GM19463 (cell line): ENCODE results near the gene MAP2K7.
"Not testable (repeated sequence)": the region's sequence is repeated elsewhere in the genome, so short reads cannot be mapped to it uniquely, and the experiment has no call there.

Experiments used
- ATAC-seq: cut with Tn5 transposase; IDR thresholded peaks from one replicate; pipeline ENCODE4 v1.9.1; 2021; ENCODE audit warnings: mild to moderate bottlenecking, moderate library complexity; ENCODE audit not compliant: unreplicated experiment

MAP2K7 gene

DNA sequence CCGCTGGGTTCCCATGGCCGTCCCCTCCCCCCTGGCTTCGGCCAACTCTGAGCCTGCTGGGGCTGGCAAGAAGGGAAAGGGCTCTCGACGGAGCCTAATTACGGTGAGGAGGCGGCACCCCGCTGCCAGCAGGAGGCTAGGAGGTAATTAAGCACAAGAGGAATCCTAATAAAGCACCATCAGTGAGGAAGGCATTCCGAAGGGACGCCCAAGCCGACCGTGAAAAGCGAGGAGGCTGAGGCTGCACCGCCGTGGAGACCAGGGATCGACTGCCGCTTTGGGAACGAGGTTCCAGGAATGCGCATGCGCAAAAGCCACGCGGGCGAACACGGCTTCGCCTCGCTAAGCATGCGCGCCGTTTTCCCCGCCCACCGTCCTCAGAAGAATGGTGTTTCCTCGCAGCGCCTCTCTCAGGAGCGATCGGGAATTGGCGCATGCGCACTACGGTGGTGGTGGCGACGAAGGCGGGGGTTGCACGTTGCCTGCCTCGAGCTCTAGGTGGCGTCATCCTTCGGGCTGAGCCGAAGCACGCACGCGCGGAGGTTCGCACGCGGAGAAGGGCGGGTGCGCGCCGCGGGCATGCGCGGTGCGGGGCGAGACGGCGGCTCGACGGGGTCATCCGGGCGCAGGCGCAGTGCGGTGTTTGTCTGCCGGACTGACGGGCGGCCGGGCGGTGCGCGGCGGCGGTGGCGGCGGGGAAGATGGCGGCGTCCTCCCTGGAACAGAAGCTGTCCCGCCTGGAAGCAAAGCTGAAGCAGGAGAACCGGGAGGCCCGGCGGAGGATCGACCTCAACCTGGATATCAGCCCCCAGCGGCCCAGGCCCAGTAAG, at the start of gene MAP2K7:
MAP2K7 (plus strand) TSS at position 634 of the 830 bp plus-strand sequence; CDS start at position 702, 68 bp downstream.
- ATAC-seq: peak; percentile 91

DNA sequence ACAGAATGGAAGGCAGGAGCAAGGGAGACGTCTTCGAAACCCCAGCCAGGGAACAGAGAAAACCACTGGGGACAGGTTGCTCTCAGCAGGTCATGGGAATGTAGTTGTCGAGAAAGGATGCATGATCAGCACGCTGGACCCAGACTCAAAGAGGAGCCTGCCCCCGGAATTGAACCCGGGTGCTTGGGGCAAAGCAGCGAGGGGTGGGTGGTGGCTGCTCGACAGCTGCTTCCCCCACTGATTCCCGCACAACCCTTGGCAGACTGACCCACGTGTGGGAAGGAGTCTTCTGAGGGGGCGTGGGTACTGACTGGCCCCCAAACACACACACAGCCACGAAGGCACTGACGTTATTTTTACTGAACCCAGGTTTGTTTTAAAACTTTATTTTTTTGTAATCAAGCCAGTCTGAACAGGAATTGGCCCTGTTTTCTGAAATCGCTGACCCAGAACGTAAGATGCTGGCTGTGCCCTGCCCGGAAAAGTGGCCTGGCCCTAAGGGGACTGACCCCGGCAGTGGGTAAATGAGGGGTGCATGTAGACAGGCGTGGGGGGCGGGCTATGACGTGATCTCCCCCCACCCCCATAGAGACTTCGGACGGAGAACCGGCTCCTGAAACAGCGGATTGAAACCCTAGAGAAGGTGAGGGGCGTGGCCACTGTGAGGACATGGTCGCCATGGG, 48.1 kb upstream of the MAP2K7 start:
- ATAC-seq: no peak

DNA sequence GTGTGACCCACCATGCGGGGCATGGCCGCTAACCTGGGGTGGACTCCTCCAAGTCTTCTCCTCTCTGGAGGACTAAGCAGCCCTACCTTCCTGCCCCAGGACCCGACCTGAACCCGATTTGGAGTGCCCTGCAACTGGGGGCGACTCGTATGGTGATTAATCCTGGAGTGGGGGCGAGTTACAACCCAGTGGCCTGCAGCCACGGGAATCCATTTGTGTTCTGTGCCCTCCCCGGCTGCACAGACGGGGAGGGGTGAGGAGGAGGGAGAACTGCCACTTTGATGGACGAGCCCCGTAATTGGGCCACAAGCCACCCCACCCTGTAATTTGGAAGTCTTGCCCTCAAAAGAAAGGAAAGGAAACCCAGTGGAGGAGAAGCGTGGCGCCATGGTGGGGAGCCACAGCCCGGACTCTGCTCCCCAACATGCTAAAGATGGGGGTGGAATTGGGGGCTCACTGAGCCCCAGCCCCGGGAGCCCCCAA, 47.5 kb upstream of the MAP2K7 start:
- no peak for ATAC-seq

DNA sequence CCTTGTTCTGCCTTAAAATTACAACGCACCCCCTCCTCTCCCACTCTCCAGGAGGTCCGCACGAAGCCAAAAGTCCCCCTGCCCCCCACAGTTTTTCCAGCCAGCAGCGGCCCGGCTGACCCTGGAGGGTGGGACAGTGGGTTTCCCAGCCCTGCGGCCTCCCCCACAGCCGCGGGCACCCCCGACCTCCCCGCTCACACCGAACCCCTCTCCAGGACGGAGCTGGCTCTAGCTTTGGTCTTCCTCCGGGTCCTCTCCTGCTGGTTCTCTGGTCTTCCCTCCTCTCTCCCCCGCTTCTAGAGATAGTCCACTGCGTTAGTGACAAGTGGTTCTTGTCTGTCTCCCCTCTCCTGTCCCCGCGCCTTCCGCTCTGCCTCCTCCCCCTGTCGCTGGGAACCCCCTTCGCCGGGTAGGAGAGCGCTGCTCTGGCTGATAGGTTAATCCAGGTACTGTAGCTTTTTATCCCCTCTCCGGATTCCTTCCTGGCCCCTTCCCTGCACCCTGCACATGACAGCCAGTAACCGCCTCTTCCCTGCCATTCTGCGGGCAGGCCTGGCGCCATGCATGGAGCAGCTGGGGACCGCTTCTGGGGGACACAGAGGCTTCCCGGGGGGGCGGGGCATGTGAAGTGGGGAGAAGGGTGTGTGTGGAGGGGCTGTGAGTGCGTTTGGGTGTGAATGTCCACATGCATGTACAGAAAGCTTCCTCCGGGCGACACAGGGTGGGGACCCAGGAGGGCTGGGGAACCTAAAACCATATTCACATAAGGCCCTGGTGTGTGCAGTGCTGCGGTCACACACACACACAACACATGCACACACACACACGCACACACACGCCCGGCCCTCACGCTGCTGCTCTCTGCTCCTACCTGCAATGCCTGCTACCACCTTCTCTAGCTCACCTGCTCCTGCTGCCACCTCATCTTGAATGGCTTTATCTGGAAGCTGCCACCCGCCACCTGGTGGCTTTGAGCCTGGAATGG, 46.7 kb upstream of the MAP2K7 start:
- no peak for ATAC-seq

DNA sequence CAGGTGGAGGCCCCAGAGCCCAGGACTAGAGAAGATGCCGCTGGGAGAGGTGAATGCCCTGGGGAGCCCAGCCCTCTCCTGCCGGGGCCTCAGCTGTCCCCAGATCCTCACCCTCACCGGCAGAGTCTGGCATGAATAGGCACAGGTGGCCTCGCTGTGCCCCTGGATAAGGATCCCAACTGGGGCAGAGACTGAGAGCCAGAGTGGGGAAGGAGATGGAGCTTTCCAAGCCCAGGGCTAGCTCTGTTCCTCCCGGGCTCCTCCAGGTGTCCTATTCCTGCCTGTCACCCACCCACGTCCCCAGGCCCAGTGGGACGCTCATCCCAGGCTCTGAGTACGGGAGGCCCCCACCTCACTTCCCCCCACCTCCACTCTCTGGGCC, 46.0 kb upstream of the MAP2K7 start:
- no peak for ATAC-seq

DNA sequence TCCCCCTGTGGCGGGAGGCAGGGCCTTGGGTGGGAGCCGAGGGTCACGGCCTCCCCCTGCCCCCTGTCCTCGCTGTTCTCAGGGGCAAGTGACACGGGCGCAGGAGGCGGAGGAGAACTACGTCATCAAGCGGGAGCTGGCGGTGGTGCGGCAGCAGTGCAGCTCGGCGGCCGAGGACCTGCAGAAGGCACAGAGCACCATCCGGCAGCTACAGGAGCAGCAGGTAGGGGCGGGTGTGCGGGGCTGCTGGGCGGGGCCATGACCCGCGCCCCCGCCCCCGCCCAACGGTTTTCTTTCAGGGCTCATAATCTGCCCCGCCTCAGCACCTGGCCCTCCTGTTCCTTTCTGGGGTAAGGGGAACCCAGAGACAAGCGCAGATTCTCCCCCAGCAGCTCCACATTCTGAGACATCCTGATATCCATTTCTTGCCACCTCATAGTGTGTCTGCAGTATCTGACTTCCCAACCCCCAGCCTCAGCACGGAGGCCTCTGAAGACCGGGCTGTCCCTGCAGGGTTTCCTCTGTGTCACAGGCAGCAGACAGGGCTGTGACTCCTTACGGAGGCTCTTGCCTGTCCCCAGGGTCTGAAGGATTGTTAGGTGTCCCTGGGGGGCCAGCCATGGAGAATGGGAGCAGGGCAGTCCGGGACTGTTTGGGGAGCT, 45.4 kb upstream of the MAP2K7 start:
- ATAC-seq: no peak

DNA sequence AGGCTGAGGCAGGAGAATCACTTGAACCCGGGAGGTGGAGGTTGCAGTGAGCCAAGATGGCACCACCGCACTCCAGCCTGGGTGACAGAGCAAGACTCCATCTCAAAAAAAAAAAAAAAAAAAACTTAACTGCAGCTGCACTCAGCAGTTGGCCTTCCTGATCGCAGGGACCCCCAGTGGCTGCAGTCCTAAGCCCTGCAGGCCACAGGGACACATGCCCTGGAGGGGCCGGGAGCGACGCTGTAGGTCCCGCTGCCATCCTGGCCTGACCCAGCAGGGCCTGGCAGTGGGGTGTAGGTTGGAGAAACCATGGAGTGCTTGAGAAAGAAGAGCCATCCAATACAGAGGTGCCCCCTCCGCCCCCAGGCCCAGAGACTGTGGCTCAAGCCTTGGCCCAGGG, 44.6 kb upstream of the MAP2K7 start:
- not testable (repeated sequence) for ATAC-seq

DNA sequence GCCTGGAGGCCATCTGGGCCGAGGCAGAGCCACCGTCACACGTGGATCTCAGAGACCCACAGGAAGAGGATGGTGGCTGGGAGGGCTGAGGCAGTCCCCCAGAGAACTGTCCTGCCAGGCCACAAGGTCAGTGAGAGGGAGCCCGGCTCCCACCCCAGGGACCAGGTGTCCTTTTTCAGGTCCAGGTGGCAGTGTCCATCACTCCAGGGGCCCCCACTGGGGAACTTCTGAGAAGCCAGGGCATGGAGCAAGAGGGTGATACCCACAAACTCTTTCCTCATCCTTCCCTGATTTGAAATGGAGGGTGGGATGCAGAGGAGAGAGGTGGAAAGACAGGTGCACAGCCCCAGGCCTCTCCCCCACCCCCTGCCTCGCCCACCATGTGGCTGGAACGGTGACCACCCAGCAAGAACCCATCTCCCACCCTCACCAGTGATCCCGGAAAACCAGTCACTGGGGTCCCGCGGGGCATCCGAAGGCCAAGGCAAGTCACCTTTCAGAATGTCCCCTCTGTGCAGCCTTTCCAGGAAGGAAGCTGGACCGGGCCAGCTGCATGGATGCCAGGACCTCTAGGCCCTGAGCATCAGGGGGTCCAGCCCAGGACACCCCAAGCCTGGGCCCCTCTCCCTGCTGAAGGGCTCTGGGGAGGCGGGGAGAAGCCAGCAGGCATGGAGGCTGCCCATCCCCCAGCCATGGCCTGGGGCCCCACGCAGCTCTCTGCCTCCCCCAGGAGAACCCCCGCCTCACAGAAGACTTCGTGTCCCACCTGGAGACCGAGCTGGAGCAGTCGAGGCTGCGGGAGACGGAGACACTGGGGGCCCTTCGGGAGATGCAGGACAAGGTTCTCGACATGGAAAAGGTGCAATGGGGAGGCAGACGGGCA, 43.6 kb upstream of the MAP2K7 start:
- no peak for ATAC-seq

DNA sequence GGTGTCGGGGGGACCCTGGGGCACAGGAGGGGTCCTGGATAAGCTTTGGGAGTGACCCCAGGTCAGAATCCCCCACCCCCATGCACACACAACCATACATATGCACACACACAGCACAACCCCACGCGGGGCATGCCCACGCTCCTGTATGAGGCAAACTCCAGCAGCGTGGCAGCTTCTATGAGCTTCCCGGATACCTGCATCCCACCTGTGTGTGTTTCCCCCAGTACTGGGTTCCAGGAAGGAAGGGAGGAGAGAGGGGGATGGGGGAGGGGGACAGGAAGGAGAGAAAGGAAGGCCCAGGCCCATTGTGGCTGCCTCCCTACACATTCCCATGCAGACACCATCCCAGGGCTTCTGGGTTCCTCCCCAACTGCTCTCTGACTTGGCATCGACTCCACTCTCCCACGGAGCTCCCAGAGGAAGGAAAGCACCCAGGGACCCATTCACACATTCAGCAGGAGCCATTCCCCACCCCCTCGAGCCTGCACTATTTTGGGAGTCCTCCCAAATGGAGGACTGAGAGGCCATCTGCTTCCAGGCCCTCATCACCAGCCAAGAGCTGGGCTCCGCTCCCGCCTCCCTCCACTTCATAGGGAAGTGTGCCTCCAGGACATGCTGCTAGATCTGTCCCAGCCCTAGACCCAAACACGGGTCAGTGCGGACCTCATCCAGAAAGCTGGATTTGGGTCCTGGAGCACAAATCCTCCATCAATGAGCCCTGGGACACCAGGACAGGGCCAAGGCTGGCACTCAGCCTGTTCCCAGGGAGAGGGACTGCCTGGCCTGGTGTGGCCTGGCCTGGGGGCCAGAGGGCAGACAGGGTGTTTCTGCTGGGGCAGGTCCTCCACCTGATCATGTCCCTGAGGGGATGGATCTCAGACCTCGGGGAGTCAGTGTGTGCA, 42.7 kb upstream of the MAP2K7 start:
- no peak for ATAC-seq

DNA sequence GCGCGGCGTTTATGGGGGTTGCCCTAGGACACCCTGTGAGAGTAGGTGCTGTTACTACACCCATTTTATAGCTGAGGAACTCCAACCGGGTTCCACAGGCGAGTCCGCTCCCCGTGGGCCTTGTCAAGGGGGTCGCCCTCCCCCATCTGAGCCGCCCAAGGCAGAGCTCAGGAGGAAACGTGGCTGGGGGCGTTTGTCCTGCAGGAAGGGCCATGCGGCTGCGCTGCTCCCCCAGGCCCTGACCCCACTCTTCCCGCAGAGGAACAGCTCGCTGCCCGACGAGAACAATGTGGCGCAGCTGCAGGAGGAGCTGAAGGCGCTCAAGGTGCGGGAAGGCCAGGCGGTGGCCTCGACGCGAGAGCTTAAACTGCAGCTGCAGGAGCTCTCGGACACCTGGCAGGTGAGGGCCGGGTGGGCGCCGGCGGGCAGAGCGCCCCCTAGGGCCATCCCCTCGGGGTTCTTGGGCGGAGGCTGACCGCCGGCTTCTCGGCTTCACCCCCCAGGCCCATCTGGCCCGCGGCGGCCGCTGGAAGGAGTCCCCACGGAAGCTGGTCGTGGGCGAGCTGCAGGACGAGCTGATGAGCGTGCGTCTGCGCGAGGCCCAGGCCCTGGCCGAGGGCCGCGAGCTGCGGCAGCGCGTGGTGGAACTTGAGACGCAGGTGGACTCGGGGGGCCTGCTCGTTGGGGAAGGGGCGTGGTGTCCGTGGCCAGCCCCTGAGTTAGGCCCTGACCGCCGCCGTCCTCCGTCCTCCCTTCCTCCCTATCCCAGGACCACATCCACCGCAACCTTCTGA, 41.9 kb upstream of the MAP2K7 start:
- no peak for ATAC-seq

DNA sequence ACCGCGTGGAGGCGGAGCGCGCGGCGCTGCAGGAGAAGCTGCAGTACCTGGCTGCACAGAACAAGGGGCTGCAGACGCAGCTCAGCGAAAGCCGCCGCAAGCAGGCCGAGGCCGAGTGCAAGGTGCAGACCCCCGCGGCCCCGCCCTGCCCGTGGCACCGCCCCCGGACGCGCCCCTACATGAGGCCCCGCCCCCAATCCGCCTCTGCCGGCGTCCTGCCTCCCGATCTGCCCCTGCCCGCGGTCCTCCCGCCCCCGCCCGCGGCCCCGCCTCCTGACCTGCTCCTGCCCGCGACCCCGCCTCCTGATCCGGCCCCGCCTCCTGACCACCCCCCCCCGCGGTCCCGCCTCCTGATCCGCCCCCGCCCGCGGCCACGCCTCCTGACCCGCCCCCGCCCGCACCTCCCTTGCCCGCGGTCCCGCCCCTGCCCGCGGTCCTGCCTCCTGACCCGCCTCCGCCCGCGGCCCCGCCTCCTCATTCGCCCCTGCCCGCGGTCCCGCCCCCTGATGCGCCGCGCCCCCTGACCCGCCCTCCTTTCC, 41.2 kb upstream of the MAP2K7 start:
- no peak for ATAC-seq

DNA sequence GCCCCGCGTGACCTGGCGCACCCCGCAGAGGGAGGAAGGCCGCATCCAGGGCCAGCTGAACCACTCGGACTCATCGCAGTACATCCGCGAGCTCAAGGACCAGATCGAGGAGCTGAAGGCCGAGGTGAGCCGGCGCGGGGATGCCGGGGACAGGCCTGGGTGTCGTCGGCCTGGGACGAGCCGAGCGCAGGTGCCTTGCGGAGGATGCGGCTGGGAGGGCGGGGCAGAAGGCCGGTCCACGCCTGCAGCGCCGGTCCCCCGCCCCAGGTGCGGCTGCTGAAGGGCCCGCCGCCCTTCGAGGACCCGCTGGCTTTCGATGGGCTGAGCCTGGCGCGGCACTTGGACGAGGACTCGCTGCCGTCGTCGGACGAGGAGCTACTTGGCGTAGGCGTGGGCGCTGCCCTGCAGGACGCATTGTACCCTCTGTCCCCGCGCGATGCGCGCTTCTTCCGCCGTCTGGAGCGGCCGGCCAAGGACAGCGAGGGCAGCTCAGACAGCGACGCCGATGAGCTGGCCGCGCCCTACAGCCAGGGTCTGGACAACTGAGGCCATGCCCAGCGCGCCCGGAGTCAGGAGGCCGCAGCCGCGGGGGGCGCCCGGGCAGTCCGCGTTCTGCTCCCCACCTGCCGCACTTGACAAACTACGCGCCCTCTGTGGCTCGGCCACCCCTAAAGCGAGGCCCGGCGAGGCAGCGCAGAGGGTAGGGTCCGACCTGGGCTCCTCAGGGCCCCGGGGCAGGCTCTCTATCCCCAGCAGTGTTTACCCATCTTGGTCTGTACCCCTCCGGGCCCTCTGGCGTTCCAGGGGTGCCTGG, 40.3 kb upstream of the MAP2K7 start:
- ATAC-seq: no peak

DNA sequence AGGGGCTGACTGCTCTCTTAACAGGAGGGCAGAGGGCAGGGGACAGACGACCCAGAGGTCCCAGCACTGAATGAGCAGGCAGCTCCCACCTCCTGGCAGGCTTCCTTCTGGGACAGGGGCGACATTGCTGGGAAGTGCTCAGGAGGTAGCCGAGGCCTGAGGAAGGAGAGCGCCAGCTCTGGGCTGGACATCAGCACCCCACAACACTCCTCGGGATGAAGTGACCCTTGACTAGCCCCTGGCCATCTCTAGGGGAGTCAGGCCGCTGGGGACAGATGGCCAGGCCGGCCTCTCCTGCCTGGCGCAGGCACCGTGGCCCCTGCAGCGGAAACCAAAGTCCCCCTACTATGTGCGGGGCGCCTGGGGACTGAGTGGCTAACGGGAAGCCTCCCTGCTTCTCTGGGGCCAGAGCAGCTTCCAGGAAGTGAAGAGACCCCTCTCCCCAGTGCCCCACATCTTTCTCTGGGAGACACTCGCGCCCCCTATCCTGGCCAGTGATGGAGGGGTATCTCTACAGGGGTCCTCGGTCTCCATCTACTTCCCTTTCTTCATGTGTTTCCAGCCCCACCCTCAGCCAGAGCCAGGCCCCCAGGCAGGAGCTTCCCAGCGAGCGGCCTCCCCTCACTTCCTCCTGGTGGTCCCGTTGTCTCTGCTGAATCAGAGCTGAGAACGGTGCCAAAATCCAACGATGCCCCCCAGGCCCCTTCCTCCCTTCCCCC, 39.5 kb upstream of the MAP2K7 start:
- ATAC-seq: no peak

DNA sequence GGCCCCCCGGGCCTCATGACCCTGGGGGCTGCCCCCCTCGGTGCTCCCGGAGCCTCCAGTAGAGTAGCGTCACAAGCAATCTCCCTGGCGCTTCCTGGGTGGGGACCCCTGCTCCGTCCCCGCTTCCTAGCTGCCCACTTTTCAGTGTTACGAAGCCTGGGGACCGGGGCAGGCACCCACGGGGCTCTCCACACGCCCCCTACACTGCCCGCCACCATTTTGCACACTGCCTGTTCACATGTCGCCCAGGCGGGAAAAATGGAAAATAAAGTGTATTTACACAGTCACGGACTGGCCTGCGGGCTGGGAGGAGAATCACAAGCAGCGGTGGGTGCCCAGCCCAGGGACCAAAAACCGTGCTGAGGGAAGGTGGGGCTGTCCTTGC, 39.0 kb upstream of the MAP2K7 start:
- no peak for ATAC-seq

DNA sequence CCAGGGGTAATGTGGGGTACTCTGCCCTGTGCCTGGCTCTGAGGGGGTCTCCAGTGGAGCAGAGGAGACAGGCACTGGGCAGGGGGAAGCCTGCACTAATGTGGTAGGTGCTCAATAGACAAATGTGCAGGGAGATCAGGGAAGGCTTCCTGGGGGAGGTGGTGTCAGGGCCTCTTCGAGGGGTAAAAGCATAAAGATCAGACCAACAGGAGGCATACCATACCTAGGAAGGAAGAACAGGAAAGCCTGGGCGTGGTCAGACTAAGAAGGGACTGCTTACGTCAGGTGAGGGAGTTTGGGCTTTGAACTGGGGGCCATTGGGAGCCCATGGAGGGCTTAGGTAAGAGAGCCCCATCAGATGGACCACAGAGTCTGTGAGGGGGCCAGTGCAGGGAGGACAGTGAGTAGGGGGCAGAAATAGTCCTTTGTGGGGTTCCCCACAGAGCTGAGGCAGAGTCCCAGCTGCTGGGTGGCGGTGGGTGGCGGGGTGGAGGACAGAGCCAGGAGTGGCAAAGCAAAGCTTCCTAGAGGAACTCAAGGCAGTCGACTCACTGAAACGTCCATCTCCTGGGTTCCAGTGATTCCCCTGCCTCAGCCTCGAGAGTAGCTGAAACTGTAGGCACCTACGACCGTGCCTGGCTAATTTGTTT, 38.3 kb upstream of the MAP2K7 start:
- ATAC-seq: no peak
